ENCODE measurements around the gene BPIFB4.

DNA sequence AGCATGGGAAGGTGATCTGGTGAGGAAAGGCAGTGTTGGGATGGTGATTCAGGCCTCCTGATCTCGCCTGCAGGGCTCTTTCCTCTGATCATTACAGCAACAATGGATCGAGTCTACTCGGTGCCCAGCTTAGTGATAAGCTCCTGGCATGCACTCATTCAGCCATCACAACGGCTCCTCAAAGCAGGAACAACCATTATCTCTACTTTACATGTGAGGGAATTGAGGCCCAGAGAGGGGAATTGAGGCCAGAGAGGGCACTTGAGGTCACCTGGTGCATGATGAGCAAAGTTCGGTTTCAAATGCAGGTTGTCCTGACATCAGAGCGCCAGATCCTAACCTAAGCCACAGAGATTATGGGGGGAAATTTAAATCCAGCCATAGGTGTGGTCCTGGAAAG lies 46.5 kb downstream of the BPIFB4 start:
- TF ChIP-seq, protein P1, sequence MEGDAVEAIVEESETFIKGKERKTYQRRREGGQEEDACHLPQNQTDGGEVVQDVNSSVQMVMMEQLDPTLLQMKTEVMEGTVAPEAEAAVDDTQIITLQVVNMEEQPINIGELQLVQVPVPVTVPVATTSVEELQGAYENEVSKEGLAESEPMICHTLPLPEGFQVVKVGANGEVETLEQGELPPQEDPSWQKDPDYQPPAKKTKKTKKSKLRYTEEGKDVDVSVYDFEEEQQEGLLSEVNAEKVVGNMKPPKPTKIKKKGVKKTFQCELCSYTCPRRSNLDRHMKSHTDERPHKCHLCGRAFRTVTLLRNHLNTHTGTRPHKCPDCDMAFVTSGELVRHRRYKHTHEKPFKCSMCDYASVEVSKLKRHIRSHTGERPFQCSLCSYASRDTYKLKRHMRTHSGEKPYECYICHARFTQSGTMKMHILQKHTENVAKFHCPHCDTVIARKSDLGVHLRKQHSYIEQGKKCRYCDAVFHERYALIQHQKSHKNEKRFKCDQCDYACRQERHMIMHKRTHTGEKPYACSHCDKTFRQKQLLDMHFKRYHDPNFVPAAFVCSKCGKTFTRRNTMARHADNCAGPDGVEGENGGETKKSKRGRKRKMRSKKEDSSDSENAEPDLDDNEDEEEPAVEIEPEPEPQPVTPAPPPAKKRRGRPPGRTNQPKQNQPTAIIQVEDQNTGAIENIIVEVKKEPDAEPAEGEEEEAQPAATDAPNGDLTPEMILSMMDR (conservative IDR thresholded peaks at IDR 0.05; ENCODE audit: low read depth, low read length): no peak
- TF ChIP-seq MAFK (IDR thresholded peaks at IDR 0.05; ENCODE audit: low read depth, low read length): no peak
- TF ChIP-seq POLR2A (IDR thresholded peaks at IDR 0.05; ENCODE audit: low read depth, low read length): no peak
- TF ChIP-seq RFX5 (IDR thresholded peaks at IDR 0.05; ENCODE audit: low read depth, low read length): no peak
- TF ChIP-seq FOS (IDR thresholded peaks at IDR 0.05; ENCODE audit: low read depth, low read length): no peak
- no peak for TF ChIP-seq RCOR1 (IDR thresholded peaks at IDR 0.05; ENCODE audit: insufficient replicate concordance, low read length)
- no peak for TF ChIP-seq CEBPB (IDR thresholded peaks at IDR 0.05; ENCODE audit: low read depth, low read length)
- no peak for TF ChIP-seq CHD1 (IDR thresholded peaks at IDR 0.05; ENCODE audit: low read depth, low read length)
- no peak for TF ChIP-seq RAD21 (IDR thresholded peaks at IDR 0.05; ENCODE audit: low read length)
- TF ChIP-seq NFE2L2 (IDR thresholded peaks at IDR 0.05; ENCODE audit: low read depth, low read length): no peak
- no peak for TF ChIP-seq MXI1 (IDR thresholded peaks at IDR 0.05; ENCODE audit: borderline replicate concordance, low read depth, low read length)

Measured in IMR-90 (cell line).